NCI-H2081 treated with DMSO at 0.1 percent for 48 hours (cell line): ENCODE results near the gene ZNF285.
"Not testable (repeated sequence)": the region's sequence is repeated elsewhere in the genome, so short reads cannot be mapped to it uniquely, and the experiment has no call there.

Experiments
- DNase-seq: peaks from one replicate; lab custom pipeline; 2025; lab: John Stamatoyannopoulos, UW

ZNF285 gene

GRCh38 chr19:44401139-44402115, at the start of gene ZNF285:
Gene ZNF285, minus strand, starts transcription at chr19:44401608. Its CDS starts 4,395 bp downstream, at chr19:44397213.
- DNase-seq = no peak

GRCh38 chr19:44447916-44448674, 46.7 kb upstream of the ZNF285 start, which contains the start of gene ZNF229:
Gene ZNF229, minus strand, starts transcription at chr19:44448472. Its CDS starts 5,625 bp downstream, at chr19:44442847.
- peak; percentile 44 for DNase-seq

- DNase-seq = no peak
Observed at GRCh38 chr19:44438441-44438840, 37.0 kb upstream of the ZNF285 start.

- no peak for DNase-seq
Observed at GRCh38 chr19:44435441-44435840, 34.0 kb upstream of the ZNF285 start.

GRCh38 chr19:44430956-44431355, 29.5 kb upstream of the ZNF285 start:
- DNase-seq = no peak

GRCh38 chr19:44415553-44415952, 14.1 kb upstream of the ZNF285 start:
- not testable (repeated sequence) for DNase-seq

GRCh38 chr19:44389268-44389667, 12.1 kb downstream of the ZNF285 start:
- not testable (repeated sequence) for DNase-seq

GRCh38 chr19:44374789-44375188, 26.6 kb downstream of the ZNF285 start:
- DNase-seq = no peak

GRCh38 chr19:44371815-44372480, 29.5 kb downstream of the ZNF285 start:
- no peak for DNase-seq

- DNase-seq = no peak
Observed at GRCh38 chr19:44367024-44367423, 34.4 kb downstream of the ZNF285 start.

- DNase-seq = peak; percentile 86
Observed at GRCh38 chr19:44356383-44357111, 44.9 kb downstream of the ZNF285 start, which contains the start of gene ZNF112. Gene ZNF112, minus strand, starts transcription at chr19:44356680. Its CDS starts 16,141 bp downstream, at chr19:44340539.

- DNase-seq = no peak
Observed at GRCh38 chr19:44346556-44346955, 54.9 kb downstream of the ZNF285 start.

GRCh38 chr19:44345959-44346358, 55.4 kb downstream of the ZNF285 start:
- DNase-seq = peak; percentile 9

- DNase-seq = no peak
Observed at GRCh38 chr19:44344255-44344654, 57.2 kb downstream of the ZNF285 start.

- DNase-seq = no peak
Observed at GRCh38 chr19:44341794-44342193, 59.6 kb downstream of the ZNF285 start.

- not testable (repeated sequence) for DNase-seq
Observed at GRCh38 chr19:44334639-44335038, 66.8 kb downstream of the ZNF285 start.
